ENCODE data around the gene CDC5L. TPM values are rescaled to one million over a fixed set of nuclear protein-coding genes. Genes with fewer than 3 reads are reported as not detected.
"Not testable (repeated sequence)": the region's sequence is repeated elsewhere in the genome, so short reads cannot be mapped to it uniquely, and the experiment has no call there.

Gene CDC5L
- polyA plus RNA-seq, 1 donor (not counting 4 experiments of a cell fraction or from before 2014, with no cell fraction given): 16.6 TPM

DNA sequence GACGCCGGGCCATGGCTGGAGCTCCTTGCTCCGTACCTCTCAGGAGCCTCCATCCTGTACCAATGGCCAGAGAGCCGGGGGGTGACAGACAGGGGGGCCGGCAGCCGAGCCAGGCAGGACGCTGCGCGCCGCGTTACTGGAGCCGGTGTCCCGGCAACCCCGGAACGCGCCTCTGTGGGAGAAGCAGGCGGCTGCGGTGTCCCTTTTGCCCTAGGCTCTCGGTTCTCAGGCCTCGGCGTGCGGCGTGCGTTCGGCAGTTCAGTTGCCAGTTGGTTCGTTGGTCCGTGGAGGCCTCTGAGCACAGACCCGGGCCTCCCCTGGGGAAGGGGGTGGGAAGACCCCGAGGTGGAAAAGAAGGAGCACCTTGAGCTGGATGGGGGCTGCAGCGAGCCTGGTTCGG, 45.0 kb upstream of the CDC5L start, which contains the start of gene SPATS1:
Gene SPATS1 (plus strand): TSS at position 162 of the 400 bp plus-strand sequence. CDS start 446 bp downstream, outside the sequence.
- TF ChIP-seq EZH2 (IDR thresholded peaks at IDR 0.05; ENCODE audit: low read length) (peak; percentile 77), CTCF (optimal IDR thresholded peaks at IDR 0.05 in 1 of 3, IDR thresholded peaks at IDR 0.05 in 1 of 3, conservative IDR thresholded peaks at IDR 0.05 in 1 of 3; ENCODE audit: extremely low read depth in 1 of 3, insufficient read depth in 2 of 3, low read length in 3 of 3) (no peak)
- Histone ChIP-seq H3K79me2 (ENCODE audit: control insufficient read depth, insufficient read depth, low read length) (no peaks in the 10 kb centered on the region), H3K9ac (ENCODE audit: control insufficient read depth, extremely low read depth, insufficient read depth, low read length) (no peak within 1 kb of the TSS), H2AFZ (ENCODE audit: control insufficient read depth, low read length) (no peak within 1 kb of the TSS), H3K27me3 (ENCODE audit: control insufficient read depth, extremely low read depth, insufficient read depth, low read length) (peaks cover 39% of the 10 kb centered on the region), H4K20me1 (ENCODE audit: control insufficient read depth, extremely low read depth, insufficient read depth, low read length) (no peaks in the 10 kb centered on the region), H3K4me1 (ENCODE audit: control insufficient read depth, extremely low read depth, insufficient read depth, low read length) (no peaks in the 10 kb centered on the region), H3K27ac (ENCODE audit: control insufficient read depth, insufficient read depth, low read length) (no peak within 1 kb of the TSS), H3K9me3 (ENCODE audit: control insufficient read depth, low read depth, low read length) (no peaks in the 10 kb centered on the region), H3K36me3 (ENCODE audit: control insufficient read depth in 2 of 2, extremely low read depth in 1 of 2, insufficient read depth in 2 of 2, low read length in 2 of 2) (no peaks in the 10 kb centered on the region), H3K4me3 (ENCODE audit: control insufficient read depth in 2 of 3, extremely low read depth in 1 of 3, insufficient read depth in 2 of 3, low read depth in 1 of 3, low read length in 3 of 3) (no peak within 1 kb of the TSS), H3K4me2 (ENCODE audit: control insufficient read depth, extremely low read depth, insufficient read depth, low read depth, low read length) (peak within 1 kb of the TSS; percentile 19), H3K9me1 (ENCODE audit: control insufficient read depth, extremely low read depth, insufficient read depth, low read length) (no peaks in the 10 kb centered on the region)
- DNase-seq (ENCODE audit: low read depth, low spot score): no peak
- FAIRE-seq: no peak
- dilution Hi-C loops (cut with MboI; ENCODE audit: extremely low pct_ligation_motif_present, low sequenced_read_pairs): no loop called here

DNA sequence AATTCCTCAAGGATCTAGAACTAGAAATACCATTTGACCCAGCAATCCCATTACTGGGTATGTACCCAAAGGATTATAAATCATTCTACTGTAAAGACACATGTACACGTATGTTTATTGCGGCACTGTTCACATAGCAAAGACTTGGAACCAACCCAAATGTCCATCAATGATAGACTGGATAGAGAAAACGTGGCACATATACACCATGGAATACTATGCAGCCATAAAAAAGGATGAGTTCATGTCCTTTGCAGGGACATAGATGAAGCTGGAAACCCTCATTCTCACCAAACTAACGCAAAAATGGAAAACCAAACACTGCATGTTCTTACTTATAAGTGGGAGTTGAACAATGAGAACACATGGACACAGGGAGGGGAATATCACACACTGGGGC, 40.7 kb upstream of the CDC5L start:
- H2AFZ ChIP-seq (ENCODE audit: control insufficient read depth, low read length); H3K27ac ChIP-seq (ENCODE audit: control insufficient read depth, insufficient read depth, low read length); H3K9ac ChIP-seq (ENCODE audit: control insufficient read depth, extremely low read depth, insufficient read depth, low read length); FAIRE-seq; DNase-seq (ENCODE audit: low read depth, low spot score); H3K4me3 ChIP-seq (ENCODE audit: control insufficient read depth in 2 of 3, extremely low read depth in 1 of 3, insufficient read depth in 2 of 3, low read depth in 1 of 3, low read length in 3 of 3); H3K79me2 ChIP-seq (ENCODE audit: control insufficient read depth, insufficient read depth, low read length); H3K9me1 ChIP-seq (ENCODE audit: control insufficient read depth, extremely low read depth, insufficient read depth, low read length); H4K20me1 ChIP-seq (ENCODE audit: control insufficient read depth, extremely low read depth, insufficient read depth, low read length); H3K9me3 ChIP-seq (ENCODE audit: control insufficient read depth, low read depth, low read length); H3K36me3 ChIP-seq (ENCODE audit: control insufficient read depth in 2 of 2, extremely low read depth in 1 of 2, insufficient read depth in 2 of 2, low read length in 2 of 2); dilution Hi-C loops (cut with MboI; ENCODE audit: extremely low pct_ligation_motif_present, low sequenced_read_pairs); H3K4me2 ChIP-seq (ENCODE audit: control insufficient read depth, extremely low read depth, insufficient read depth, low read depth, low read length); H3K4me1 ChIP-seq (ENCODE audit: control insufficient read depth, extremely low read depth, insufficient read depth, low read length): not testable (repeated sequence)
- peaks cover 34% of the 10 kb centered on the region for H3K27me3 ChIP-seq (ENCODE audit: control insufficient read depth, extremely low read depth, insufficient read depth, low read length)
